ENCODE results near the gene MYADML2.

DNA sequence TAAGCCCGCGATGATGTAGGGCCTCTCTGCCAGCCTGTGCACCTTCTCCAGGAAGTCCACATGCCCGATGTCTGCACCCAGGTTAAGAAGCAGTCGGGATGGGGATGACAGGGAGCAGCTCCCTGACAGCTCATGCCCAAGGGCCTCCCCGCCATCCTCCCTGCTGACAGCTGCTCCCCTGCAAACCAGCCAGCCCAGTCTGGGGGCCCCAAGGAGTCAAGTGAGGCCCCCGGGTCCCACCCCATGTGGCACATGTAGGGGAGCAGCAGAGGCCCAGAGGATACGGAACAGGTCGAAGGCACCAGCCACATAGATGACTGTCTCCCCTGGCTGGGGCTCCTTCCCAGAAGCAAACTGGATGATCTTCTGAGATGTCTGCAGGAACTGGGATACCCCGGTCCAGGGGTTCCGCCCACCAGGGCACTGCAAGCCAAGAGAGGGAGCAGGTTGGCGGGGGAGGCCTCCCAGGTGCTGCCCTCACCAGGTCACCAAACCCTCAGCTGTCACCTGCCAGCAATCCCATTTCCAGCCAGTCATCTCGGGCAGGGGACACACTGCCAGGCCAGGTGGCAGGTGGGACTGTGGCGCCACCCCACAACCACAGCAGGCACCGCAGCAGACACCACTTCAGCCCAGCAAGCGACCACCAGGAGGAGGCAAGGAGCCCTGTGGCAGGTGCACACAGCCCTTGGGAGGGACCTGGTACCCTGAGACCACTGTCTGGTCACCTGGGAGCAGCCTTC is 40.4 kb downstream of the MYADML2 start:
- TF ChIP-seq SUZ12 (IDR thresholded peaks at IDR 0.05; ENCODE audit: extremely low read depth, insufficient read depth, insufficient read length) (no peak), YY1 (IDR thresholded peaks at IDR 0.05; ENCODE audit: insufficient read depth, insufficient read length) (no peak)
